Lower leg skin (tissue), 4 donors: ENCODE data around the gene CD79A. TPM values are rescaled to one million over a fixed set of nuclear protein-coding genes. Genes with fewer than 3 reads are reported as not detected.

Experiments used
- DNase-seq, 2 donors: peaks; one replicate each; pipeline ENCODE4 v3.0.0-alpha.2; 2019; ENCODE audit warnings: low spot score in 2 of 2
- H3K4me3 ChIP-seq: fragments of 200-600 bp; sonication (generic); 2 replicates; pipeline ENCODE4 v1.5.1; 2017; ENCODE audit warnings: mild to moderate bottlenecking, low read depth; ENCODE audit not compliant: poor library complexity, severe bottlenecking
- CTCF ChIP-seq, 3 donors: fragments of 450-650 bp; IDR thresholded peaks; one replicate each; pipeline ENCODE4 v1.5.1; 2016; ENCODE audit warnings: antibody characterized with exemption in 3 of 3, mild to moderate bottlenecking in 3 of 3, moderate library complexity in 2 of 3
- POLR2A ChIP-seq, 2 donors: fragments of 450-650 bp; IDR thresholded peaks; one replicate each; pipeline ENCODE4 v1.6.1; 2016 to 2017; ENCODE audit warnings: antibody characterized with exemption in 2 of 2, mild to moderate bottlenecking in 1 of 2, moderate library complexity in 1 of 2
- WGBS, 2 donors: methylation state at CpG; one replicate each; pipeline ENCODE4 v1.1.5; 2018; 5-methylcytosine and 5-hydroxymethylcytosine counted together
- intact Hi-C: fragments of 100-400 bp; cut with DNase I; formaldehyde crosslinking; loops from one replicate; pipeline ENCODE4 v1.15.0; 2023; ENCODE audit warnings: low total_unique reads
- total RNA-seq, 4 donors: library from RNA; depleted of rRNA; stranded (reverse); fragments of >200 nt; gene quantifications; one replicate each; pipeline ENCODE4 v1.1.0, GENCODE V29; 2016

Gene CD79A
- total RNA-seq, 4 donors from 2014 or later = 0.81 TPM; not detected in 3

- intact Hi-C loops = no loop called here
- no peak for TF ChIP-seq CTCF (IDR thresholded peaks at IDR 0.05)
- TF ChIP-seq POLR2A (IDR thresholded peaks at IDR 0.05) = no peak
- no peak for DNase-seq
- no peak overlapping the region for H3K4me3 ChIP-seq
- 83 to 84% methylated on average over 5 of the region's 5 CpGs for WGBS, 2 donors
These were observed 12.7 kb upstream of the CD79A start for GRCh38 chr19:41864374-41864773.

GRCh38 chr19:41866284-41866683 lies 10.8 kb upstream of the CD79A start:
- intact Hi-C loops = no loop called here
- no peak for TF ChIP-seq POLR2A (IDR thresholded peaks at IDR 0.05)
- TF ChIP-seq CTCF (IDR thresholded peaks at IDR 0.05) = no peak
- DNase-seq = no peak
- 78 to 80% methylated on average over 3 of the region's 3 CpGs for WGBS, 2 donors
- no peak overlapping the region for H3K4me3 ChIP-seq

- intact Hi-C loops = no loop called here
- H3K4me3 ChIP-seq = no peak overlapping the region
- DNase-seq = no peak
- TF ChIP-seq POLR2A (IDR thresholded peaks at IDR 0.05) = no peak
- TF ChIP-seq CTCF (IDR thresholded peaks at IDR 0.05) = no peak
- WGBS, 2 donors = 54 to 59% methylated on average over 9 to 10 of the region's 10 CpGs
These were observed 8.7 kb upstream of the CD79A start for GRCh38 chr19:41868120-41868988.

- WGBS, 2 donors = 85 to 88% methylated on average over 12 of the region's 12 CpGs
- intact Hi-C loops = no loop called here
- TF ChIP-seq CTCF (IDR thresholded peaks at IDR 0.05) (no peak), POLR2A (IDR thresholded peaks at IDR 0.05) (no peak)
- DNase-seq = no peak
- no peak overlapping the region for H3K4me3 ChIP-seq
These were observed 8.1 kb upstream of the CD79A start for GRCh38 chr19:41868989-41869300.

- no peak for DNase-seq
- 90 to 91% methylated on average over 13 of the region's 13 CpGs for WGBS, 2 donors
- H3K4me3 ChIP-seq = no peak overlapping the region
- TF ChIP-seq POLR2A (IDR thresholded peaks at IDR 0.05) = no peak
- no peak for TF ChIP-seq CTCF (IDR thresholded peaks at IDR 0.05)
- intact Hi-C loops = no loop called here
These were observed 7.6 kb upstream of the CD79A start for GRCh38 chr19:41869374-41869955.
